Vagina (tissue), 2 donors: ENCODE measurements around the gene OGDH.

ENCODE experiments used
- CTCF ChIP-seq, 3 experiments: fragments of 450-650 bp in 2 of 3; fragments of 200-600 bp in 1 of 3; sonication (generic) in 1 of 3; IDR thresholded peaks; one replicate each; pipeline ENCODE4 v1.5.1; 2017 to 2019; ENCODE audit warnings: antibody characterized with exemption in 3 of 3, mild to moderate bottlenecking in 2 of 3, moderate library complexity in 2 of 3
- POLR2A ChIP-seq, 2 donors: fragments of 450-650 bp; IDR thresholded peaks; one replicate each; pipeline ENCODE4 v1.6.1; 2017; ENCODE audit warnings: antibody characterized with exemption in 2 of 2, mild to moderate bottlenecking in 2 of 2, moderate library complexity in 2 of 2
- POLR2AphosphoS5 ChIP-seq, 2 donors: sonication (generic); formaldehyde crosslinking; IDR thresholded peaks; one replicate each; pipeline ENCODE4 v1.9.0; 2017; ENCODE audit warnings: antibody characterized with exemption in 2 of 2, mild to moderate bottlenecking in 2 of 2, low read depth in 1 of 2; ENCODE audit not compliant: insufficient read depth in 1 of 2

- TF ChIP-seq POLR2AphosphoS5 (IDR thresholded peaks at IDR 0.05; ENCODE audit: insufficient read depth in 1 of 2, low read depth in 1 of 2) (peak in 1 of 2 donors; percentile 50), CTCF (IDR thresholded peaks at IDR 0.05) (no peak), POLR2A (IDR thresholded peaks at IDR 0.05) (peak in 1 of 2 donors; percentile 40)
These were observed 141.9 kb downstream of the OGDH start, which contains the start of gene ZMIZ2 for GRCh38 chr7:44748045-44748947.
